Aorta (tissue), 5 donors: ENCODE data around the gene PHACTR1. TPM values are rescaled to one million over a fixed set of nuclear protein-coding genes. Genes with fewer than 3 reads are reported as not detected.

Experiments used
- ATAC-seq: fragments of 200-7000 bp; cut with Tn5 transposase; one replicate; pipeline ENCODE4 v1.9.1; 2022; ENCODE audit warnings: moderate library complexity; ENCODE audit not compliant: low FRiP score
- DNase-seq, 2 donors: peaks; one replicate each; pipeline ENCODE4 v3.0.0-alpha.2; 2020
- H3K27ac ChIP-seq, 2 donors: one replicate each; pipeline ENCODE4 v1.5.1; 2013; ENCODE audit warnings: low read length in 2 of 2, mild to moderate bottlenecking in 2 of 2, moderate library complexity in 2 of 2, control low read depth in 1 of 2, inconsistent platforms in 1 of 2, low read depth in 1 of 2
- H3K27me3 ChIP-seq, 2 donors: one replicate each; pipeline ENCODE4 v1.6.1; 2013; ENCODE audit warnings: control low read depth in 1 of 2, low read length in 1 of 2, mild to moderate bottlenecking in 1 of 2, moderate library complexity in 1 of 2; ENCODE audit not compliant: insufficient read depth in 2 of 2, control insufficient read depth in 1 of 2
- H3K36me3 ChIP-seq, 2 donors: one replicate each; pipeline ENCODE4 v1.6.1; 2013; ENCODE audit warnings: control low read depth in 1 of 2, low read length in 1 of 2, mild to moderate bottlenecking in 1 of 2; ENCODE audit not compliant: insufficient read depth in 2 of 2, control insufficient read depth in 1 of 2
- H3K4me1 ChIP-seq, 2 donors: one replicate each; pipeline ENCODE4 v1.6.1; 2013; ENCODE audit warnings: low read length in 2 of 2, control low read depth in 1 of 2, mild to moderate bottlenecking in 1 of 2, moderate library complexity in 1 of 2; ENCODE audit not compliant: insufficient read depth in 2 of 2, control insufficient read depth in 1 of 2
- H3K4me3 ChIP-seq, 2 donors: one replicate each; pipeline ENCODE4 v1.5.1; 2013; ENCODE audit warnings: low read length in 2 of 2, control low read depth in 1 of 2, mild to moderate bottlenecking in 1 of 2
- H3K9me3 ChIP-seq: one replicate; pipeline ENCODE4 v1.6.1; 2013; ENCODE audit warnings: mild to moderate bottlenecking, low read length; ENCODE audit not compliant: control insufficient read depth
- WGBS, 2 donors: extraction: QIAGEN DNeasy Blood & Tissue Kit; methylation state at CpG; one replicate each; pipeline ENCODE4 v1.1.7; 2013; 5-methylcytosine and 5-hydroxymethylcytosine counted together
- intact Hi-C, 2 donors: fragments of 100-400 bp; cut with DNase I; formaldehyde crosslinking; loops; one replicate each; pipeline versions ENCODE4 v1.14.2 to v1.15.0; 2022
- long read RNA-seq, 2 donors: library from polyadenylated mRNA; unstranded; transcript quantifications; one replicate each; pipeline ENCODE4 v2.0.0, GENCODE V29; 2020 to 2021
- polyA plus RNA-seq, 2 donors: library from polyadenylated mRNA; stranded (reverse); fragments of 200-250 nt; gene quantifications; one replicate each; pipeline ENCODE4 v1.2.3, GENCODE V29; 2013
- total RNA-seq, 2 donors: library from RNA; stranded (reverse); fragmentation: NEBNext Ultra II Directional; extraction: Animal tissue kit (Norgen Biotek cat#: 25700); gene quantifications; one replicate each; pipeline ENCODE4 v1.2.1, GENCODE V29; 2021
- donor health status: healthy with polysubstance abuse.
- donor health status: Bipolar disorder and iron deficiency.
- donor health status: DM: no; HTN: no; CAD: no.
- donor health status: DM: no; HTN: no; CAD: no.
- donor health status: DM: yes; HTN: yes; CAD: no.

The PHACTR1 gene
- total RNA-seq (10 to 100 TPM; 33.9 to 89.4 TPM), polyA plus RNA-seq (1 to 10 TPM; 3.2 to 6.3 TPM)
- long read RNA-seq, donor 1, partial matches to known transcripts, result 16 of 135 reads
- long read RNA-seq, donor 1, other reads (novel, unspliced or antisense), result 117 of 135 reads
- long read RNA-seq, donor 2, partial matches to known transcripts, result 0 of 33 reads
- long read RNA-seq, donor 2, other reads (novel, unspliced or antisense), result 33 of 33 reads

DNA sequence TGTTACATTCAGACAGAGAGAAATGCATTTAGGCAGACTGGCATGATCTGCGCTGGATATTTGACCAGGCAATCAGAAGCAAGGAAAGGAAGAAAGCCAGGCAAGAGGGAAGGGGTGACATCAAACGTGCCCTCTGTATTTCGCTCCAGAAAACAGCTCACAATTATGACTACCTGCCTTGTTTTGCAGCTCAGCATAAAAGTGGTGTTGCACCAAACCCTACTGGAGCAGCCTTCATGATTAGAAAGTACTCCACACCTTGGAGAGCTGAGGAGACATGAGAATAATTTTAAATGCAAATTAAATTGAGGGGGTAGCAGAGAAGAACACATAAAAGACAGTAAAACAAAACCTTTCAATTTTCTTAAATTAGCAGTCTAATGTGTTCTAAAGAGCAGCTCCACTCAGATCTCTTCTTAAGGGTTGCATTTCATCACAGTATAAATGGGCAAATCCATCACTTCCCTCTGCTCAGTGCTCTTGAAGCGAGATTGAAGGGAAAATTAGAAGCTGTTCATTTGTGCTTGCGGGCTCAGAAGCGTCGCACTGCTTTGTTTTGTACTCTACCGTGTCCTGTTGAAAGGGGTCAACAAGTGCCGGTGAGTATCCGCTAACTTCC lies at the start of gene PHACTR1:
Gene PHACTR1 (plus strand): TSS at position 470 of the 619 bp plus-strand sequence.
- no peaks in the 10 kb centered on the region for H3K9me3 ChIP-seq
- H3K27ac ChIP-seq, result no peak within 1 kb of the TSS
- no peaks in the 10 kb centered on the region for H3K36me3 ChIP-seq
- WGBS, 2 donors, result 49 to 54% methylated on average over 10 of the region's 10 CpGs
- peaks cover 0 to 2% of the 10 kb centered on the region in 2 donors for H3K27me3 ChIP-seq
- no peak within 1 kb of the TSS for H3K4me3 ChIP-seq
- no peaks in the 10 kb centered on the region for H3K4me1 ChIP-seq
- DNase-seq (no peak), ATAC-seq (no peak)
- intact Hi-C loops, result no loop called here

DNA sequence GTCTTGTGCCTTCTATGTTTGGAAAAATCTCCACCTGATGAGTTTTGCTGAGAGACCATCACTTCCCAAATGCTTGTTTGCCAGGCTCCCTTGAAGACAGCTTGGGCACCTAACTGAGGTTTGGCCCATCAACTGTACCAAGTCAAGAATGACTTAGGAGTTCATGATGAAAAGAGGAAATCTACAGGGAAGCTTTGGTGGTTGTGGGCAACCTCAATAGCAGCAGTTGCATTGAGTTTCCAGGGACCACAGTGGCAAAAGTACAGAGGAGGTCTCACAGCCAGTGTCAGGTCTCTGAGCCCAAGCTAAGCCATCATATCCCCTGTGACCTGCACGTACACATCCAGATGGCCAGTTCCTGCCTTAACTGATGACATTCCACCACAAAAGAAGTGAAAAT lies 49.7 kb upstream of the PHACTR1 start:
- 65 to 70% methylated on average over 1 of the region's 1 CpG for WGBS, 2 donors
- DNase-seq (no peak), ATAC-seq (no peak)
- Histone ChIP-seq H3K9me3 (no peaks in the 10 kb centered on the region), H3K27me3 (no peaks in the 10 kb centered on the region), H3K4me3 (no peak overlapping the region), H3K4me1 (no peaks in the 10 kb centered on the region), H3K27ac (no peak overlapping the region), H3K36me3 (no peaks in the 10 kb centered on the region)
- intact Hi-C loops, result no loop called here

DNA sequence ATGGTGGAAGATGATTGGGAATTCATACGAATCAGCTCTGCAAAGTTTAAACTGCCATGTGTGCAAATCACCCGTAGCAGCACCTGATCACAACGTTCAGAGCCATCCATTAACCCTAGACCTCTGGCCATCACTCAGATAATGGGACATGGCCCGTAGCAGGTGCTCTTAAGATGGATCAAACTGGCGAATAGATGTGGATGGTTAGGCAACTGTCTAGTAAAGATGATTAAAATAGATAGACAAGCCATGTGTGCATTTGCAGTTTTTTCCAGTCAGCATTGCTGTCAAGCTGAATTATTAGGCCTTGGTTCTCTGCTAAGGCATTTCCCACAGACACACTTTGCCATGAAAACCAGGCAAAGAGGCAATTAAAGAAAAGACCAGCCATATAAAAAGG lies 40.6 kb upstream of the PHACTR1 start:
- intact Hi-C loops, result no loop called here
- Histone ChIP-seq H3K4me1 (no peaks in the 10 kb centered on the region), H3K4me3 (no peak overlapping the region), H3K9me3 (peaks cover 1% of the 10 kb centered on the region), H3K36me3 (no peaks in the 10 kb centered on the region), H3K27ac (no peak overlapping the region), H3K27me3 (peaks cover 0 to 3% of the 10 kb centered on the region in 2 donors)
- 77 to 78% methylated on average over 5 of the region's 5 CpGs for WGBS, 2 donors
- ATAC-seq, result no peak
- no peak for DNase-seq

DNA sequence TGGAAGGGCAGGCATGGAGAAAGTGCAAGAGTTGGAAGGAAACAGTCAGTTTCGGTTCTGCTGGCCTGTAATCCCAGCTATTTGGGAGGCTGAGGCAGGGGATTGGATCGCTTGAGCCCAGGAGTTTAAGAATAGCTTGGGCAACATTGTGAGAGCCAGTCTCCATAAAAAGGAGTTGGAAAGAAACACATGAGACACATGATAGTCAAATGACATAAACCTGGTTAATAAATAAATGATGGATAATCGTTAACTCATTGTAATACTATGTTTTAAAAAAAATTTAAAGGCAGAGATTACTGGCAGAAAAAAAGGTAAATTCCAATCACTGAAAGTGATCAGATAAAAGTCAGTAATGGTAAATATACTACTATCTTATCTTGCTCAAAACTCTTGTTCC lies 37.2 kb upstream of the PHACTR1 start:
- no peak overlapping the region for H3K4me3 ChIP-seq
- intact Hi-C loops, result no loop called here
- H3K27ac ChIP-seq, result no peak overlapping the region
- H3K9me3 ChIP-seq, result peaks cover 1% of the 10 kb centered on the region
- no peak for DNase-seq
- H3K27me3 ChIP-seq, result peaks cover 0 to 2% of the 10 kb centered on the region in 2 donors
- no peaks in the 10 kb centered on the region for H3K4me1 ChIP-seq
- ATAC-seq, result no peak
- WGBS, 2 donors, result 85% methylated on average over 3 of the region's 3 CpGs
- no peaks in the 10 kb centered on the region for H3K36me3 ChIP-seq

DNA sequence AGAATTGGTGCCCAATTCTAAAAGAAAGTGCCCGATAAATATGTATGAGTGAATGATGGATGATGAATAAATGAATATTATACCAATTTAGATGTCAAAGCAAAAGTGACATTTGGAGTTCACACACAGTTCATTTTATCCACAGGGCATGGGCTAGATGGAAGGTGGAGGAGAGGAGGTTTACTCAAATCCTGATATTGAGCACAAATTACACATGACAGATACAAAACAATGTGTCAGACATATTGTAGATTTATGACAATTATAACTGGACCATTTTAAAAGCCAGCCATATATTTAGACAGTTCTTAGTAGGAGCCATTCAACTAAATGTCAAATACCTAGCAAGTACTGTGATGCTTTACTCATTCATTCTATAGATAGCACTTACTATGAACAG lies 23.4 kb upstream of the PHACTR1 start:
- Histone ChIP-seq H3K27ac (no peak overlapping the region), H3K4me3 (no peak overlapping the region), H3K4me1 (no peaks in the 10 kb centered on the region), H3K27me3 (no peaks in the 10 kb centered on the region), H3K36me3 (no peaks in the 10 kb centered on the region), H3K9me3 (no peaks in the 10 kb centered on the region)
- ATAC-seq, result no peak
- intact Hi-C loops, result no loop called here
- WGBS, 2 donors, result 93 to 99% methylated on average over 1 of the region's 1 CpG
- DNase-seq, result no peak

DNA sequence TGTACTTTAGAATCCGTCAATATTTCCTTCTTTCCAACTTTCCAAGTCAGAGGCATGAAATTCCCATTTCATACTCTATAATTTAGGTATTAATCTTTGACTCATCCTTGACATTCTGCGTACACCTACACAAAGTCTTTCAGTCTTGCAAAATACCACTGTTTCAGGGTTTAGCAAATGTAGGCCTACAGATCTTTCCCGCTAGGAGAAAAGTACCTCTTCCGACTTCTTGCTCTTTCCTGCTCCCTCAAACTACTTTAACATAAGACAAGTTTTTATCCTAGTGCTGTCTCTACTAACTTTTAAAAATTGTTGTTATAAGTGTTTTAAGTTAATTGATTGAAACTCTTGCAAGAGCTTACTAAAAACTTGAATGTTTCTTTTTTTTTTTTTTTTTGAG lies 18.3 kb upstream of the PHACTR1 start:
- Histone ChIP-seq H3K4me1 (no peaks in the 10 kb centered on the region), H3K27me3 (no peaks in the 10 kb centered on the region), H3K9me3 (no peaks in the 10 kb centered on the region), H3K36me3 (no peaks in the 10 kb centered on the region), H3K4me3 (no peak overlapping the region), H3K27ac (no peak overlapping the region)
- intact Hi-C loops, result no loop called here
- WGBS, 2 donors, result 93 to 97% methylated on average over 4 of the region's 4 CpGs
- DNase-seq (no peak), ATAC-seq (no peak)

DNA sequence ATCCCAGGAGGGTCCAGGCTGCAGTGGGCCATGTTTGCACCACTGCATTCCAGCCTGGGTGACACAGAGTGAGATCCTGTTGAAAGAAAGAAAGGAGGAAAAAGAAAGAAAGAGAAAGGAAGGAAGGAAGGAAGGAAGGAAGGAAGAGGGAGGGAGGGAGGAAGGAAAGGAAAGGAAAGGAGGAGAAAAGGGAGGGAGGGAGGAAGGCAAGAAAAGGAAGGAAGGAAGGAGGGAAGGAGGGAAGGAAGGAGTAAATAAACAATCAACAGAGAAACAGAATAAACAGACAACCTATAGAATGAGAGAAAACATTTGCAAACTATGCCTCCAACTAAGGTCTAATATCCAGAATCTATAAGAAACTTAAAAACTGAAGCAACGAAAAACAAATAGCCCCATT lies 11.6 kb upstream of the PHACTR1 start:
- intact Hi-C loops, result no loop called here
- DNase-seq (no peak), ATAC-seq (no peak)
- H3K4me3 ChIP-seq, result no peak overlapping the region
- no peaks in the 10 kb centered on the region for H3K36me3 ChIP-seq
- H3K4me1 ChIP-seq, result no peaks in the 10 kb centered on the region
- H3K27ac ChIP-seq, result no peak overlapping the region
- 84 to 95% methylated on average over 1 of the region's 1 CpG for WGBS, 2 donors
- H3K27me3 ChIP-seq, result no peaks in the 10 kb centered on the region
- H3K9me3 ChIP-seq, result no peaks in the 10 kb centered on the region

DNA sequence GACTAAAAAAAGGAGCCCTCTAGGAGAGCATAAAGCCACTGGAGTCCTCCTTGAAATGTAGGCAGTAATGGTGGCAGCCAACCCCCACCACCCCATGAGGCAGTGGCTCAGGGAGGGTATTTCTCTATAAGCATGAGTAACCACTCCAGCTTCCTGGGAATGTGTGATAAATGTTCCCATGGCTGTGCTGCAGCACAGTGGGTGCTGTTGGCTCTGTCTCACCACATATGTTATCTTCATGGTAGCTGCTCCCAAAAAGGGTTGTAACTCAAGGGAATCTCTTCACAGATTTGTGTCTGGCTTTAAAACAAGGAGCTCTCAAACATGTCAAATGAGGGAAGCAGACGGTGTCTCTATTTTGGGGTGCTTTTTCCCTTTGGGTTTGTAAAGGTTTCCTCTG lies 7.5 kb upstream of the PHACTR1 start:
- no peak for DNase-seq
- WGBS, 2 donors, result 19 to 27% methylated on average over 1 of the region's 1 CpG
- H3K36me3 ChIP-seq, result no peaks in the 10 kb centered on the region
- intact Hi-C loops, result no loop called here
- no peak overlapping the region for H3K27ac ChIP-seq
- no peak for ATAC-seq
- peaks cover 0 to 1% of the 10 kb centered on the region in 2 donors for H3K27me3 ChIP-seq
- H3K4me3 ChIP-seq, result no peak overlapping the region
- H3K4me1 ChIP-seq, result no peaks in the 10 kb centered on the region
- H3K9me3 ChIP-seq, result no peaks in the 10 kb centered on the region

DNA sequence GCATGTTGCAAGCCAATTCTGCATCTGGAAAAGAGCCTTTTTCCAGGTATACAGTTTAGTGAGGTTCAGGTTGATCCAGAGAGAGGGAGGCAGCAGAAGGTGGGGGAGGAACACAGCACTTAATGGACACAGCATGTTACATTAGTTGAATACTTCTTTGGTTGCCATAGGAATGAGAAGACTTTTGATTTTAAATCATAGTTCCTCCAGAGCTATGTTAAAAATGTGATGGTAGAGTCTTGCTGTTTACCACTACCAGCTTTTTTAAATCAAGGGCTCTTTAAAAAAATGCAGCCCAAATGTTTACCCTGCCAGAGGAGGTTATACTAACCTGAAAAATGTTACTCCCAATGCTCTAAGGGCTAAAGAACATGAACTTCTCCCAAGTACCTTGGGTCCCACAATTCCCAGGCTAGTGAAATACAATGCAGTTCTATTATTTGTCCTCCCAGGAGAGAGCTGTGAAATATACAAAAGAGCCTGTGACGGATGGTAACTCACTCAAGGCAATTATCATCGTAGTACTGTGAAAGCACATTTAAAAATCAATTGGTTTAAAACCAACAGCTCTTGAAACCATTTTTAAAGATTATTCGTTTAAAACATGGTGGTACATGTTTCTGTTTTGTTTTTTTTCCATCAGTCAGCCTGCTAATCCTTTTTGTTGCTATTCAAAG lies 6.9 kb upstream of the PHACTR1 start:
- 39 to 49% methylated on average over 3 of the region's 3 CpGs for WGBS, 2 donors
- intact Hi-C loops, result no loop called here
- H3K9me3 ChIP-seq, result no peaks in the 10 kb centered on the region
- peaks cover 0 to 1% of the 10 kb centered on the region in 2 donors for H3K27me3 ChIP-seq
- no peak overlapping the region for H3K4me3 ChIP-seq
- ATAC-seq, result no peak
- DNase-seq, result no peak
- no peaks in the 10 kb centered on the region for H3K4me1 ChIP-seq
- no peak overlapping the region for H3K27ac ChIP-seq
- no peaks in the 10 kb centered on the region for H3K36me3 ChIP-seq
